ENCODE data around the gene SMURF1.

DNA sequence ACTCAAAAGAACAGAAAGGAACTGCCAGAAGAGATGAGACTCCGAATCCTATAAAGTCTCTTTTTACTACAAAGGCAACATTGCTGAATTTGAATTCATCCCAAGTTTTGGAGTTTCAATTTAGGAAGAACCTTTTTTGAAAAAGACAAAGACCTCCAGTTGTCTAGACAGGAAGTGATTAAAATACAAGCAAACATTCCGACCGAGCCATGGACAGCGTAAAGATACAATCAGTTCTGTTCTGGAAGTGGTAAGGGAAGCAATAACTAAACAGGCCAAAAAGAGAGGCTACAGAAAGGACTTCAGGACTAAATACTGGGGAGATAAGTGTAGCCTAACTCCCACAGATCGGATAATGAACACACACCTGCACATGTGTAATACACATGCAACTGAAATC, 101.0 kb downstream of the SMURF1 start:
- TF ChIP-seq, protein P1, sequence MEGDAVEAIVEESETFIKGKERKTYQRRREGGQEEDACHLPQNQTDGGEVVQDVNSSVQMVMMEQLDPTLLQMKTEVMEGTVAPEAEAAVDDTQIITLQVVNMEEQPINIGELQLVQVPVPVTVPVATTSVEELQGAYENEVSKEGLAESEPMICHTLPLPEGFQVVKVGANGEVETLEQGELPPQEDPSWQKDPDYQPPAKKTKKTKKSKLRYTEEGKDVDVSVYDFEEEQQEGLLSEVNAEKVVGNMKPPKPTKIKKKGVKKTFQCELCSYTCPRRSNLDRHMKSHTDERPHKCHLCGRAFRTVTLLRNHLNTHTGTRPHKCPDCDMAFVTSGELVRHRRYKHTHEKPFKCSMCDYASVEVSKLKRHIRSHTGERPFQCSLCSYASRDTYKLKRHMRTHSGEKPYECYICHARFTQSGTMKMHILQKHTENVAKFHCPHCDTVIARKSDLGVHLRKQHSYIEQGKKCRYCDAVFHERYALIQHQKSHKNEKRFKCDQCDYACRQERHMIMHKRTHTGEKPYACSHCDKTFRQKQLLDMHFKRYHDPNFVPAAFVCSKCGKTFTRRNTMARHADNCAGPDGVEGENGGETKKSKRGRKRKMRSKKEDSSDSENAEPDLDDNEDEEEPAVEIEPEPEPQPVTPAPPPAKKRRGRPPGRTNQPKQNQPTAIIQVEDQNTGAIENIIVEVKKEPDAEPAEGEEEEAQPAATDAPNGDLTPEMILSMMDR (IDR thresholded peaks at IDR 0.05): no peak
- TF ChIP-seq POLR2AphosphoS5 (IDR thresholded peaks at IDR 0.05): no peak

All from suprapubic skin (tissue), 3 donors.